Activated CD4-positive, alpha-beta T cell treated with anti-CD3 and anti-CD28 coated beads, Interleukin-2, amount 50 U/mL, for 1 hour (primary cell): ENCODE results near the gene EXD3.

Experiments used
- DNase-seq: peaks from one replicate; pipeline ENCODE4 v3.0.0-alpha.2; 2020

Gene EXD3

GRCh38 chr9:137280474-137281344, 142.3 kb downstream of the EXD3 start:
- no peak for DNase-seq

DNA sequence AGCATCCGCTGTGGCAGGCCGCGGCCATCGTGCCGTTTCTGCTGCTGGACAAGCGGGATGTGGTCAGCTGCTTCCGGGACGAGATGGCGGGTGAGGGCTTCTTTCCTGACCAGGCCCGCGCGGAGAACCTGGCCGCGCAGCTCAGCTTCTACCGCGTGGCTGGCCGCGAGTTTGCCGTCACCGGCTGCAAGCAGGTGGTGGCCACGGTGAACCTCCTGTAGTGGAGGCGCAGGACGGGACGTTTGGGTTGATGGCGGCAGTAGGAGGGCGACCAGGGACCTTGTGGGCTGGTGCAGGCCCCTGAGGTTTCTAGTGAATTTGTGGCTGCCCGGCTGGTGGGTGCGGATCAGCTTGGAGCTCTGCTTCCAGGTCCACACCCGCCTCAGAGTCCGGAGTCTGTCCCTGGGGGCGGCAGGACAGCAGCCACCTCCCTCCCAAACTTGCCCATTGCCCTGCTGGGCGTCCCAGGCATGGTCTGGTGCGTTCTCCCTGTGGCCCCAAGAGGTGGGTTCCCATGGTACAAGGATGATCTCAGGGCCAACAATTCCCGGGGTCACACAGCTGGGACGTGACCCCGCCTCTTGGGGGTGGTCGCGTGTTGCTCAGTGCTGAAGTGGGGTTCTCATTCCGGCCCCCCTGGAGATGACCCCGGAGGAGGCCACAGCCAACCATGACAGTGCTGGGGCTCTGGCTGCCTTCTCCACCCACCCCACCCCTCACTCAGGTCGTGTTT, 143.1 kb downstream of the EXD3 start:
- no peak for DNase-seq

DNA sequence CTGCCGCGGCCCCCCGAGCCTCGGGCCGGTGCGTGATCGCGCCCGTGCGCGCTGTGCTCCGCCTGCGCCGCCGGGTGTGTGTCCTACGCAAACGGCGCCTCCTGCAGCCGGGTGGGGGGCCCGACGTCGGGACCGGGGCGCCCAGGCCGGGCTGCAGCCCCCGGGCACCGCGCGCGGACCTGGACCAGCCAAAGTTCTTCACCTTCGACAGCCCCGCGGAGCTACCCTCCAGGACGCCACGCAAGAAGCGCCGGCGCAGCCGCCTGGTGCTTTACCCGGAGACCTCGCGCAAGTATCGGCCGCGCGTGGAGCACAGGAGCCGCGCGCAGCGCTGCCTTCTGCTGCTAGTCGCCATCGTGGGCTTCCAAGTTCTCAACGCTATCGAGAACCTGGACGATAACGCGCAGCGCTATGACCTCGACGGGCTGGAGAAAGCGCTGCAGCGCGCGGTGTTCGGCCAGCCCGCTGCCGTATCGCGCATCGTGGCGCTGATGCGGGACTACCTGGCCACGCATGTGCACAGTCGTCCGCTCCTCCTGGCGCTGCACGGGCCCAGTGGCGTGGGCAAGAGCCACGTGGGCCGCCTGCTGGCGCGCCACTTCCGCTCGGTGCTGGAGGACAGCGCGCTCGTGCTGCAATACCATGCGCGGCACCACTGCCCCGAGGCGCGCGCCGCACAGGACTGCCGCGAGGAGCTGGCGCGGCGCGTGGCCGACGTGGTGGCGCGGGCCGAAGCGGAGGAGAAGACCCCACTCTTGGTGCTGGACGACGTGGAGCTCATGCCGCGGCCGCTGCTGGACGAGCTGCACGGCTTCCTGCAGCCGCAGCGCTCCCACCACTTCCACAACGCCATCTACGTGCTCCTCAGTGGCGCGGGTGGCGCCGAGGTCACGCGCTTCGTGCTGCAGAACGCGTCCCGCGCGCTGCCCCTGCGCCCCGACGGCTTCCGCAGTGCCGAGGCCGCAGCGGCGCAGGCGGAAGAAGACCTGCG, 143.9 kb downstream of the EXD3 start:
- no peak for DNase-seq

DNA sequence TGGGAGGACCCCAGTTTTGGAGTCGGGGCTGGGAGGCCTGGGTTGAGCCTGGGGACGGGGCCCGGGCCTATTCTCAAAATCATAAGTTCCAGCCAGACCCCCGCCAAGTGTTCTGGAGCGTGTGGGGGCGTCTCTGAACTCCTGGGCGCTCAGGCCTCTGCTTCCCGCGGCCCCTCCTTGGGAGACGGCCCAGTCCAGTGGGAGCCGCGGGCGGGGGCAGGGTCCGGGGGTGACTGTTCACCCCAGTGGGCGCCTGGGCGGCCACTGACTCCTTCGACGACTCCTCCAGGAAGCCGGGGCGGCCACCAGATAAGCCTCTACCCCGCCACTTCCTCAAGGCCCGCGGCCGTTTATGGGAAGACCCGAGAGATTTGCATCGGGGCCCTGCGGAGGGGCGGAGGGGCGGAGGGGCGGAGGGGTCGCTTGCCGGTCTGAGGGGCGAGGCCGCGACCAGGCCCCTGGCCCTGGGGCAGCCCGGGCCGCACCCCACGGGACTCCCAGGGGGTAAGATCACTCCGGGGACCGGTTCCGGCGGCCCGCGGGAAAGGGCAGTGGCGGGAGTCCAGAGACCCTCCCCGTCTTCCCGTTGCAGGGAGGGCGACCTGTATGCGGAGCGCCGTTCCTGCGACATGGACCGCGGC, 144.8 kb downstream of the EXD3 start:
- no peak for DNase-seq

DNA sequence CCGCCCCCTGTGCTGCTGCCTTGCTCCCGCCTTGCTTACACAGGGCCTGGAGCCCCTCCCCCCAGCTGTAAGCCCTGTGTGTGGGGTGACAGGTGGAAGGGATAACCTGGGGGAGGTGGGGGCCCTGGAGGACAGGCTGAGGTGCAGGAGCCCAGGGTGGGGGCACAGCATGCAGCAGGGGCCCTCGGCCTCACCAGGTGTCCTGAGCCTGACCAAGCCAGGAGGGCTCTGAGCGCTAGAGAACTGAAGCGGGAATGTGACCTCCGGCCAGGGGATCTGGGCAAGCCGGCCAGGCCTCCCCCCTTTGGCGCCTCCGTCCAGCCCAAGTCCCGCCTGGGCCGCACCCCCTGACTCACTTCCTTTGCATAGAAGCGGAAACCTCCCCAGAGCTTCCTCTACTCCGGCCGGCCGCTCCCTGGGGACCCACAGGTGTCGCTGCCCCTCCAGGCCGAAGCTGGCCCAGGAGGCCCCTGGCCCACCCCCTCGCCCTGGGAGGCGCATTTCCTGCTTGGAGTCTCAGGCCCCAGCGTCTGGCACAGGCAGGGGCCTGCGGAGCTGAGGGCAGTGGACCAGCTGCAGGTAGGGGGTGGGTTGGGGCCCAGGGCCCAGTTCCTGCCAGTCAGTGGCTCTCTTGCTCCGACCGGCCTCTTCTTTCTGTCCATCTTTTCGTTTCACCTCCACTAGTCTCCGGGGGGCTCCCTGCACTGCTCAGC, 145.5 kb downstream of the EXD3 start, which contains the start of gene TOR4A:
TOR4A (plus strand) TSS at position 398 of the 713 bp plus-strand sequence. CDS start 964 bp downstream, outside the sequence.
- no peak for DNase-seq

GRCh38 chr9:137276473-137277328, 146.3 kb downstream of the EXD3 start:
- no peak for DNase-seq

GRCh38 chr9:137275588-137276472, 147.1 kb downstream of the EXD3 start:
- DNase-seq, result no peak

GRCh38 chr9:137275203-137275587, 147.8 kb downstream of the EXD3 start:
- no peak for DNase-seq

GRCh38 chr9:137273611-137274320, 149.2 kb downstream of the EXD3 start:
- no peak for DNase-seq

DNA sequence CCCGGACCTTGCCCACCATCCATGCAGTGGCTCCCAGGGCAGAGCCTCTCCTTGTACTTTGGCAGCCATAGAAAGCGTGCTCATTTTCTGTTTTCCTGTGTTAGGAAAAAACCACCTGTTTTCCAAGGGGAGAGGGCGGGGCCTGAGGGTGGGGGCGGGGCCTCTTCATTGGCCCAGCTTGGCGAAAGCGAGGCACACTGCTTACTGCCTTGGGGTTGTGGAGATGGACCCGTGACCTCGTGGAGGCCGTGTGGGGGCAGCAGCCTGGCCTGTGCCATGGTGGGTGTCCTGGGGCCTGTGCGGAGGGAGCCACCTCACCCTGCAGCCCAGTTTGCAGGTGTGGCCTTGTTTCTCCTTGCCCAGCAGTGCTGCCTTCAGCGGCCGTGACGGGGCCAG, 149.9 kb downstream of the EXD3 start:
- DNase-seq, result no peak

- DNase-seq, result no peak
Observed at GRCh38 chr9:137272241-137273094, 150.5 kb downstream of the EXD3 start.

- no peak for DNase-seq
Observed at GRCh38 chr9:137271696-137272076, 151.3 kb downstream of the EXD3 start.

GRCh38 chr9:137270929-137271695, 151.8 kb downstream of the EXD3 start:
- peak; percentile 19 for DNase-seq

- DNase-seq, result no peak
Observed at GRCh38 chr9:137269231-137269772, 153.7 kb downstream of the EXD3 start.

DNA sequence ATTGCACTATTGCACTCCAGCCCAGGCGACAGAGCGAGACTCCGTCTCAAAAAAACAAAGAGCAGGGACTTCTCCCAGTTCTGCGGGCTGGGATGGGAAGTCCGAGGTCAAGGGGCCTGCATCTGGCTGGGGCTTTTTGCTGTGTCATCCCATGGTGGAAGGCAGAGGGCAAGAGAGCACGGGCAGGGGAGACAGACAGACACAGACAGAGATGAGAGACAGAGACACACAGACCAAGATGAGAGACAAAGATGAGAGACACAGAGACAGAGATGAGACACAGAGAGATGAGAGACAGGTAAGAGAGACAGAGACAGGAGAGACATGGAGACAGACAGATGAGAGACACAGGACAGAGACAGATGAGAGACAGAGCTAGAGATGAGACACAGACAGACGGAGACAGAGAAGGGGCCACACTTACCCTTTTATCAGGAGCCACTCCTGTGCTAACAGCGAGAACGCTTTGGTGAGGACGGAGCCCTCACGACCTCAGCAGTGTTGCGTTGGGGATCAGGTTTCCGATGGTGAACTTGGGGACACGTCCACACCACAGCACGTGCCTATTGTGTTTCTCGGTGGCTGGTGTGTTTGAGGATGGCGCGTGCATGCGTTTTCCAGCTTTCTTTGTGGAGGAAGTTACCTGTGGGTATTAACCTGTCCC, 154.3 kb downstream of the EXD3 start:
- DNase-seq, result no peak

- DNase-seq, result no peak
Observed at GRCh38 chr9:137267933-137268355, 155.0 kb downstream of the EXD3 start.
